ENCODE measurements around the gene CYP4F3. TPM values are rescaled to one million over a fixed set of nuclear protein-coding genes. Genes with fewer than 3 reads are reported as not detected.
"Not testable (repeated sequence)": the region's sequence is repeated elsewhere in the genome, so short reads cannot be mapped to it uniquely, and the experiment has no call there.

The CYP4F3 gene, protein sequence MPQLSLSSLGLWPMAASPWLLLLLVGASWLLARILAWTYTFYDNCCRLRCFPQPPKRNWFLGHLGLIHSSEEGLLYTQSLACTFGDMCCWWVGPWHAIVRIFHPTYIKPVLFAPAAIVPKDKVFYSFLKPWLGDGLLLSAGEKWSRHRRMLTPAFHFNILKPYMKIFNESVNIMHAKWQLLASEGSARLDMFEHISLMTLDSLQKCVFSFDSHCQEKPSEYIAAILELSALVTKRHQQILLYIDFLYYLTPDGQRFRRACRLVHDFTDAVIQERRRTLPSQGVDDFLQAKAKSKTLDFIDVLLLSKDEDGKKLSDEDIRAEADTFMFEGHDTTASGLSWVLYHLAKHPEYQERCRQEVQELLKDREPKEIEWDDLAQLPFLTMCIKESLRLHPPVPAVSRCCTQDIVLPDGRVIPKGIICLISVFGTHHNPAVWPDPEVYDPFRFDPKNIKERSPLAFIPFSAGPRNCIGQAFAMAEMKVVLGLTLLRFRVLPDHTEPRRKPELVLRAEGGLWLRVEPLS
- total RNA-seq = 4.8 TPM

DNA sequence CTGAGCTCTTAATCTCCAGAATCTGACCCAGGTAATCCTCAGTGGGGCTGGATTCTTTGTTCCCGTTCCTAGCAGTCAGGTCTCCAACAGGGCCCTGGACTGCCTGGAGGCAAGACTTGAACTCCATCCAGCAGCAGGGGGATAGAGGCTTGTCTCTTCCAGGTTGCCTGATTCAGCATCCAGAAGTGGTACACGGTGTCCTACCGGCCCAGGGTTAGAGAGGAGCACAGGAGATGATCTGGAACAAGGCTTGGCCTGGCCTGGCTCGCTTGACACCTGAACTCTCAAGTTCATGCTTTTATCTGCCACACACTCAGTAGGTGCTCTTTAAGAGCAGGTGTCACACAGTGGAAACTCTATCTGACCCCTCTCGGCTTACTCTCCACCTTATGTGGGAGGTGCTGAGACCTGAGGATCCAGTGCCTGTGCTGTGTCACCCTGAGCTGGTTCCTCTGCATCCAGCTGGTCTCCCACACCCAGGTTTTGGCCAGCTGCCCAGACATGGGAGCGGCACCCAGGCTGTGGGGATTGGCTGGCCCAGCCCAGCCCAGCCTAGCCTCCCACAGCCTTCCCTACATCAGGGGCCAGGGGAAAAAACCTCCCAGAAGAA is at the start of gene CYP4F3:
Gene CYP4F3 (plus strand): TSS at position 604 of the 610 bp plus-strand sequence. CDS start 519 bp downstream, outside the sequence.
- intact Hi-C loops (cut with DNase I) = no loop called here
- ATAC-seq (peak; percentile 97), DNase-seq (ENCODE audit: low spot score) (peak; percentile 85)

DNA sequence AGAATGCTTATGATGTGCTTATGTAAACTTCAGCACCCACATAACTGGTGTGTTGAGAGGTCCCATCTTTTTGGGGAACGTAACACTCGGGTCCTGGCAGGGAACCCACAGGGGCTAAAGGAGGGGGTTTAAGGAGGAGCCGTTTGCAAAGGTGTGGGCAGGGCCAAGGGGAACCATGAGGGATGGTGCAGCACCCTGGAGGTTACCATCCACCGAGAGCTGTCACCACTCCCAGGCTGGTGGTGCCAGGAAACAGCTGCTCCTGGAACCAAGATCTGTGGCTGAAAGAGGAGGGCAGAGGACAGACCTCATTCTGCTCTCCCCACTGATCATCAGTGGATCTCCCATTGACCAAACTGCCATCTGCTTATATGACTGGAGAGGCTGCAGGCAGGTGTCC is 48.9 kb upstream of the CYP4F3 start:
- intact Hi-C loops (cut with DNase I) = no loop called here
- DNase-seq (ENCODE audit: low spot score) = no peak
- no peak for ATAC-seq

DNA sequence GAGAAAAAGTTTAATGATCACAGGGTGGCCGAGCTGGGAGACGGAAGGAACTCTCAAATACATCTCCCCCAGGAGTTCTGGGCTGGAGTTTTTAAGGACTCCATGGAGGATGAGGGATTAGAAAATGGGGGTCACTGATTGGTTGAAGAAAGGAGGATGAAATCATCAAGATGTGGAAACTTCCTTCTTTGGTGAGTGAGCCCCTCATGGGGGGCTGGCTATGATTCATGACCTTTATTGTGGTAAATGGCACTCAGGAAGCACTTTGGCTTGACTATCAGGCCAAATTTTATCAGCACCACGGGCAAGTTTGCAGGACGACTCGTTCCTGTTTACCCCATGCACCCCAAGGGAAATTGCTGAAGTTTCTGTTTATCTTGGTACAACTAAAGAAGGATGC is 48.2 kb upstream of the CYP4F3 start:
- ATAC-seq; DNase-seq (ENCODE audit: low spot score); intact Hi-C loops (cut with DNase I): not testable (repeated sequence)

DNA sequence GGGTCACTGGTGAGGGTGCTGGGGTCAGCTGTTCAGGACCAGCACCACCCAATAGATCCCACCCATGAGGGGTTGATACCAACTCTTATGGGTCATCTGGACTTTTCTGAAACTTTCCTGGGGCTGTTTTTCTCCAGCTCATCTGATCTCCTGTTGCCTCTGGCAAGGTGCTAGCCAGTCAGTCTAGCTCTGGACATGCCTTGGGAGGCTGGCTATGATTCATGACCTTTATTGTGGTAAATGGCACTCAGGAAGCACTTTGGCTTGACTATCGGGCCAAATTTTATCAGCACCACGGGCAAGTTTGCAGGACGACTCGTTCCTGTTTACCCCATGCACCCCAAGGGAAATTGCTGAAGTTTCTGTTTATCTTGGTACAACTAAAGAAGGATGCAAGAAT is 46.9 kb upstream of the CYP4F3 start:
- ATAC-seq; intact Hi-C loops (cut with DNase I); DNase-seq (ENCODE audit: low spot score): not testable (repeated sequence)

DNA sequence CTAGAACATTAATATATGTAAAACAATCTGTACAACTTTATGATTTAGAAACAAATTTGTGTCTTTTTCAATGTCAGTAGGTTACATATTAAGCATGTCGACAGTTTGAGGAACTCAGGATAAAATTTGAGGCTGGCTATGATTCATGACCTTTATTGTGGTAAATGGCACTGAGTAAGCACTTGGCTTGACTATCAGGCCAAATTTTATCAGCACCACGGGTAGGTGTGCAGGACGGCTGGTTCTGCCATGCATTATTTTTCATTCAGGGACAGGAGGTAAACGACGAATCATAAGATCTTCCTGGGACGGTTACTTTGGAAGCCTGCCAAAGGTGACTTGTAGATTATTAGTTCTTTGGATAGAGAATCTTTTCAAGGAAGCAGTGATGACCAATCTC is 45.6 kb upstream of the CYP4F3 start:
- DNase-seq (ENCODE audit: low spot score) (no peak), ATAC-seq (no peak)
- intact Hi-C loops (cut with DNase I) = no loop called here

DNA sequence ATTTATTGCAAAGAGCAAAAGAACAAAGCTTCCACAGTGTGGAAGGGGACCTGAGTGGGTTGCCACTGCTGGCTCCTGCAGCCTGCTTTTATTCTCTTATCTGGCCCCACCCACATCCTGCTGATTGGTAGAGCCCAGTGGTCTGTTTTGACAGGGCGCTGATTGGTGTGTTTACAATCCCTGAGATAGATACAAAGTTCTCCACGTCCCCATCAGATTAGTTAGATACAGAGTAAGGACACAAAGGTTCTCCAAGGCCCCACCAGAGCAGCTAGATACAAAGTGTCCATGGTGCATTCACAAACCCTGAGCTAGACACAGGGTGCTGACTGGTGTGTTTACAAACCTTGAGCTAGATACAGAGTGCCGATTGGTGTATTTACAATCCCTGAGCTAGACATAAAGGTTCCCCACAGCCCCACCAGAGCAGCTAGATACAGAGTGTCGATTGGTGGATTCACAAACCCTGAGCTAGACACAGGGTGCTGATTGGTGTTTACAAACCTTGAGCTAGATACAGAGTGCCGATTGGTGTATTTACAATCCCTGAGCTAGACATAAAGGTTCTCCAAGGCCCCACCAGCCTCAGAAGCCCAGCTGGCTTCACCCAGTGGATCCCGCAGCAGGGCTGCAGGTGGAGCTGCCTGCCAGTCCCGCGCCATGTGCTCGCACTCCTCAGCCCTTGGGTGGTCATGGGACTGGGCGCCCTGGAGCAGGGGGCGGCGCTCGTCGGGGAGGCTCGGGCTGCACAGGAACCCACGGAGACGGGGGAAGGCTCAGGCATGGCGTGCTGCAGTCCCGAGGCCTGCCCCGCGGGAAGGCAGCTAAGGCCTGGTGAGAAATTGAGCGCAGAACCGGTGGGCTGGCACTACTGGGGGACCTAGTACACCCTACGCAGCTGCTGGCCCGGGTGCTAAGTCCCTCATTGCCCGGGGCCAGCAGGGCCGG is 32.4 kb upstream of the CYP4F3 start:
- ATAC-seq; DNase-seq (ENCODE audit: low spot score); intact Hi-C loops (cut with DNase I): not testable (repeated sequence)

DNA sequence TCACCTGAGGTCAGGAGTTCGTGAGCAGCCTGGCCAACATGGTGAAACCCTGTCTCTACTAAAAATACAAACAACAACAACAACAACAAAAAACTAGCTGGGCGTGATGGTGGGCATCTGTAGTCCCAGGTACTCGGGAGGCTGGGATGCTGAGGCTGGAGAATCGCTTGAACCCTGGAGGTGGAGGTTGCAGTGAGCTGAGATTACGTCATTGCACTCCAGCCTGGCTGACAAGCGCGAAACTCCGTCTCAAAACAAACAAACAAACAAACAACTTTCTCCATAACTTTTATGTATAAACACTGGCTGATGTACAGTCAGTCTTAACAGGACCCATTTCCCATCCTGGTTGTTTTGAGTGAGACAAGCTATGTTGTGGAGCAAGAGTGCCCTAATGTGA is 31.4 kb upstream of the CYP4F3 start:
- no peak for DNase-seq (ENCODE audit: low spot score)
- intact Hi-C loops (cut with DNase I) = no loop called here

DNA sequence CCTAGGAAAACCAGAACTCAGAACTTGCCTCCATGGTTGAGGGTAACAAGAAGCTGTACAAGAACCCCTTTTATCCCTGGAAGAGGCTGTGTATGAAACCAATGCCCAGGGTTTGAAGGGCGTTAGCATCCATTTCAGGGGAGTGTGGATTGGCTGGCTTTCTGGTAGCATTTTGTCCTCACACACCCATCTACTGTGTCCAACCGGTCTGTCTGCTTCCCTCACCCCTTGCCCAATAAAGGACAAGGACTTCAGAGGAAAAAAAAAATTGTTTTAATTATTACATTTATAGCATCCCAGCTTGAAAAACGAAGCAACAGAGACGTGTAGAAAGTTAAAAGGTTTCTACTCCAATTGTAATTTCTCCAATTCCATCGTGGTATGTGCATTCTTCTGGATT is 28.4 kb upstream of the CYP4F3 start:
- DNase-seq (ENCODE audit: low spot score) (no peak), ATAC-seq (no peak)
- intact Hi-C loops (cut with DNase I) = no loop called here

More for the DNA sequence above, 31.4 kb upstream of the CYP4F3 start:
- ATAC-seq = no peak

DNA sequence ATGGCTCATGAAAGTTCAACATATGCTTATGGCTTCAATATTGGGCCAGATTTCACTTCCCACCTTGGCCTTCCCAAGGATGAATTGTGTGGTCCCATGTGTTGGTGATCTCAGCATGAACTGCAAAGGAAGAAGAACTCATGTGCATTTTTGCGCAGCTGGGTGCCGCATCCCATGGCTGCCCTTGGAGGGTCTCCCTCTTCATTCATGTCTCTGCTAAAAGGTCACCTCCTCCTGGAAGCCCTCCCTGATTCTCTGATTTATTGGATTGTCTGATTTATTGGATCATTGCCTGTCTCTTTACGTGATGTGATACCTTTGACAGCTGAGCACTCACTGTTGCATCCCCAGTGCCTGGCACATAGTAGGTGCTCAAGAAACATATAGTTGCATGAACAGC is 27.4 kb upstream of the CYP4F3 start:
- no peak for DNase-seq (ENCODE audit: low spot score)
- ATAC-seq = no peak
- intact Hi-C loops (cut with DNase I) = no loop called here

DNA sequence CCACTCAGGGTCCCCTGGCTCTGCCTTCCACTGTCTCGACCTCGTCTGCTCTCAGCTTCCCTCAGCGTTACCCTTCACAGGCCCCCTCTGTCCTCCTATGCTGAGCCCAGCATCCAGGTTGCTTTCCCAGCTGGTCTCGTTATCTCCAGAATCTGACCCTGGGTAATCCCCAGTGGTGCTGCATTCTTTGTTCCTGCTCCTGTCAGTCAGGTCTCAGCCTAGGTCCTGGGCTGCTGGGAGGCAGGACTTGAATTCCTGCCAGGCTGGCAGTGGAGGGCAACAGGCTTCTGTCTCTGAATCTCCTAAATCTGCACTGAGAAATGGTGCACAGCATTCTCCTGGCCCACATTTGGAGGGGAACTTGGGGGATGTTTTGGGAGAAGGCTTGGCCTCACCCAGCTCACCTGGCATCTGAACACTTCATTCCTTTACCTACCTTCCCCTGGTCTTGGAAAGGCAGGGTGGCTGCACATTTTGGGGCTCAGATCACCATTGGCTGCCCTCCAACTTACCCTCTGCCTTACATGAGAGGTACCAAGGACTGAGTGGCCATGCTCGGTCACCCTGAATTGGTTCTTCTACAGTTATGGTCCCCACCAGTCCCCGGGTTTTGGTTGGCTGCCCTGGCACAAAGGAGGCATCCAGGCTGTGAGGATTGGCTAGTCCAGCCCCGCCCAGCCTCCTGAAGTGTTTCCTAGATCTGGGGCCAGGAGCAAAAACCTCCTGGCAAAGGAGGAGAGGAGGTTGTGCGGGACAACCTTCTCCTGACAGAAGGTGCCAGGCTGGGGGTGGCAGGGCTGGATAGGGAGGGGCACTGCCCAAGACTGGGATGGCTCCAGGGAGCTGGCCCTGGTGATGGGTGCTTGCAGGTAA is 26.0 kb upstream of the CYP4F3 start, which contains the start of gene CYP4F8:
Gene CYP4F8 (plus strand): TSS at position 712 of the 873 bp plus-strand sequence. CDS start 399 bp downstream, outside the sequence.
- ATAC-seq (no peak), DNase-seq (ENCODE audit: low spot score) (no peak)
- intact Hi-C loops (cut with DNase I) = no loop called here

DNA sequence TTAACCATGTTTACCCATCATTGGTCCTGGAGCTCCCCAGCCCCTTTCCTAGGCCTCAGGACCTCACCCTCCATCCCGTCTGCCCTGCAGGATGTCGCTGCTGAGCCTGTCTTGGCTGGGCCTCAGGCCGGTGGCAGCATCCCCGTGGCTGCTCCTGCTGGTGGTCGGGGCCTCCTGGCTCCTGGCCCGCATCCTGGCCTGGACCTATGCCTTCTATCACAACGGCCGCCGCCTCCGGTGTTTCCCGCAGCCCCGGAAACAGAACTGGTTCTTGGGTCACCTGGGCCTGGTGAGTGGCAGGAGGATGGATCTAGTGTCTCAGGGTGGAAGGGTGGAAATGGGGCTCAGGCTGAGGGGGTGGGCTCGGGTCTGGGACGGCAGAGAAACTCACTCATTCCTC is 25.2 kb upstream of the CYP4F3 start:
- ATAC-seq (no peak), DNase-seq (ENCODE audit: low spot score) (no peak)
- intact Hi-C loops (cut with DNase I) = no loop called here

DNA sequence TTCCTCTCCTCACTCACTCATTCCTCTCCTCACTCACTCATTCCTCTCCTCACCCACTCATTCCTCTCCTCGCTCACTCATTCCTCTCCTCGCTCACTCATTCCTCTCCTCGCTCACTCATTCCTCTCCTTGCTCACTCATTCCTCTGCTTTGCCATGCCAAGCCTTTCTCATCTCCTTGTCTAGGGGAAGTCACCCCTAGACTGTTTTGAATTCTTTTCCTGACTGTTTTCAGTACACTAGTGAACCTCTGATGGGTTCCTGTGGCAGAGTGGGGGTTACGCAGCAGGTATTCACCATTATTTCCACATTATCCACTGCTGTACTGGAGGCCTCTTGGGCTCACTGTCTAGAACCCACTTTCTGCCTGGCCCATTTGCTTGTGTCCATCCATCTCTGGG is 24.5 kb upstream of the CYP4F3 start:
- intact Hi-C loops (cut with DNase I) = no loop called here
- ATAC-seq = no peak
- no peak for DNase-seq (ENCODE audit: low spot score)

DNA sequence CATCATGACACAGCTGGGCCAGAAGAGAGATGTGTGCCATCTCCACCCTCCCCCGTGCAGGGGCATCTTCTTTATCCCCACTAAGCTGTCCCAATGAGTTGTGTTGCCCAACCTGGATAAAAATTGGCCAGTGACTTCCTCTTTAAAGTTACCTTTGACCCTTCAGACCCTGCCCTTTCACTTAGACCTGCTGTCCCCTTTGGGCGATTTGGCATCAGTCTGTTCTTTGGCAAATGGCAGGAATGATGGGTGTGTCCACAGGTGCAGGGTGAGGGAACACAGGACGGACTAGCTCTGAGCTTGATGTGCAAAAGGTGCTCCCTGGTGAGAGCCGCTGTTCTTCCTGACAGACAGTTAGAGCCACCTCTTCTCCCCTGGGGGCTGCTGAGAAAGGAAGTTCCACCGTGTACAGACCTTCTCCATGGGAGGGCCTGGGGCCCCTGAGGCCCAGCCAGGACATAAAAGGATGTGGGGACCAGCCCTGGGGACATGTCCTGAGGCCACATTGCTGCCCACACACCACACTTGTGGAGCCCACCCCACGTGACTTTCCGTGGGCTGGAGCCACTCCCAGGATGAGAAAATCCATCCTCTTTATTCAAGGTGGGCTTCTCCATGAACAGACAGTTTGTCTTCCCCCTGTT is 23.9 kb upstream of the CYP4F3 start:
- intact Hi-C loops (cut with DNase I) = no loop called here
- ATAC-seq (no peak), DNase-seq (ENCODE audit: low spot score) (no peak)

DNA sequence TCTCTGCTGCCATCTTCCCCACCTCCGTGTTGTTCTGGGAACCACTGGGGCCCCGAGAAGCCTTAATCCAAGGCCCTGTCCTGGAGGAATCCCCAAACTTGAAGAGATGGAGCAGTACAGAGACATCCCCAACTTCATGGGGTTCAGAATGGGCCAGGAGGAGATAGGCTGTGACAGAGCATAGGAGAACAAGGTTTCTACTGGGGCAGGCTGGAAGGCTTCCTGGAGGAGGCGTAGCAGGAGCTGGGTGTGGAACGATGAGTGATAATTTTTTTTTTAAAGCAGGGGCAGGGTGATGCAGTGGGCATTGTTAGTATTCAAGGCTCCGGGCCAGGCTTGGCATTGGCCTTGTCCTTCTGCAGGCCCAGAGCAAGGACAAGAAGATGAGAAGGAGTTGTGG is 22.4 kb upstream of the CYP4F3 start:
- intact Hi-C loops (cut with DNase I) = no loop called here
- ATAC-seq (no peak), DNase-seq (ENCODE audit: low spot score) (no peak)

DNA sequence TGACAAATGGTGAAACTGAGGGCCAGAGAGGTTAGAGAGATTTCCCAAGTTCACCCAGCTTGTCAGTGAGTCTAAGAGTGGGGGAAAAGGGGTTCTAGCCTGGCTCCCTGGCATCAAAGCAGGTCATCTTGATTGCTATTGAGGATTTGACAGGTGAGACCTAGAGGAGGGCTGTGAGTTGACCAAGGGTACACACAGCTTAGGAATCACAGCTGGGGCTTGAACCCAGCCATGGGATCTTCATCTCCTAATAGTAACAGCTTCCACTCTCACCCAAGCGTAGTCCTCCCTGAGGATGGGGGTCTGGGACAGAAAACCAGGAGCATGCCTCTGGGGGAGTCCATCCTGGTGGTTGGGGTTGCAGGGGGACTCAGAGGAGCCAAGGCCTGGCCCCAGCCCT is 18.9 kb upstream of the CYP4F3 start:
- no peak for ATAC-seq
- DNase-seq (ENCODE audit: low spot score) = no peak
- intact Hi-C loops (cut with DNase I) = no loop called here

DNA sequence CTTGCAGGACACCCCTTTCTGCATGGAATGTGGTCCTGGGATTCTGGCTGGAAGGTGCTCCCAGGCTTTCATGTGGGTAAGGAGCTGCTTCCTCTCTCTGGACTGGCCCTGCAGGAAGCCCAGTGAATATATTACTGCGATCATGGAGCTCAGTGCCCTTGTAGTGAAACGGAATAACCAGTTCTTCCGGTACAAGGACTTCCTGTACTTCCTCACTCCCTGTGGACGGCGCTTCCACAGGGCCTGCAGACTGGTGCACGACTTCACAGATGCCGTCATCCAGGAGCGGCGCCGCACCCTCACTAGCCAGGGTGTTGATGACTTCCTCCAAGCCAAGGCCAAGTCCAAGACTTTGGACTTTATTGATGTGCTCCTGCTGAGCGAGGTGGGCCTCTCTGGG is 17.7 kb upstream of the CYP4F3 start:
- no peak for DNase-seq (ENCODE audit: low spot score)
- intact Hi-C loops (cut with DNase I) = no loop called here
- no peak for ATAC-seq

DNA sequence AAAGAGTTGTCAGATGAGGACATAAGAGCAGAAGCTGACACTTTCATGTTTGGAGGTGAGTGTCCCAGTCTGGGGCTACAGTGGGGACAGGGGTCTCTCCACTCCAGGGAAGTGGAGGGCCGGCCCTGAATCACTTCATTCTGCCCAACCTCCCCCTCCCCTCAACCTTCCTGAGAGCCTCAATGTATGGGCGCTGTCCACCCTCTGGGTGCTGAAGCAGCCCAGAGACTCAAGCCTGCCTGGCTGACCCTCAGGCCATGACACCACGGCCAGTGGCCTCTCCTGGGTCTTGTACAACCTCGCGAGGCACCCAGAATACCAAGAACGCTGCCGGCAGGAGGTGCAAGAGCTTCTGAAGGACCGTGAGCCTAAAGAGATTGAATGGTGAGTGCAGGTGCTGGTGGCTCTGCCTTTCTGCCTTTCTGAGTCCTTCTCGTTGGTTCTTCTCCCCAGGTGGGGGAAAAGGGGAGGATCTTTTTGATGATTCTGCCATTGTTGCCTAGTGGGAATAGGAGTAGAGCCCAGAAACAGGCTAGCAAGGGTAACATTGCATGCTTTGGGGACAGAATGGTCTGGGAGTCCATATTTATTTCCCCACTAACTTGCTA is 16.9 kb upstream of the CYP4F3 start:
- ATAC-seq (no peak), DNase-seq (ENCODE audit: low spot score) (no peak)
- intact Hi-C loops (cut with DNase I) = no loop called here

All from sciatic nerve (tissue), 2 donors.